GM18861 (cell line): ENCODE results near the gene DNAH17.
"Not testable (repeated sequence)": the region's sequence is repeated elsewhere in the genome, so short reads cannot be mapped to it uniquely, and the experiment has no call there.

Experiments used
- ATAC-seq: cut with Tn5 transposase; IDR thresholded peaks from one replicate; pipeline ENCODE4 v1.9.1; 2021; ENCODE audit not compliant: unreplicated experiment

Gene DNAH17

GRCh38 chr17:78526231-78527025 lies 50.8 kb downstream of the DNAH17 start:
- ATAC-seq, result no peak

- ATAC-seq, result no peak
Measured at GRCh38 chr17:78525511-78526160, 51.6 kb downstream of the DNAH17 start.

- no peak for ATAC-seq
Measured at GRCh38 chr17:78524870-78525510, 52.2 kb downstream of the DNAH17 start.

GRCh38 chr17:78523934-78524655 lies 53.1 kb downstream of the DNAH17 start:
- ATAC-seq, result no peak

- ATAC-seq, result no peak
Measured at GRCh38 chr17:78522031-78522809, 55.0 kb downstream of the DNAH17 start.

- no peak for ATAC-seq
Measured at GRCh38 chr17:78517421-78517820, 59.8 kb downstream of the DNAH17 start.

GRCh38 chr17:78515480-78515879 lies 61.7 kb downstream of the DNAH17 start:
- ATAC-seq, result no peak

- ATAC-seq, result no peak
Measured at GRCh38 chr17:78514521-78514920, 62.7 kb downstream of the DNAH17 start.

GRCh38 chr17:78512976-78513375 lies 64.2 kb downstream of the DNAH17 start:
- no peak for ATAC-seq

GRCh38 chr17:78510141-78511075 lies 66.8 kb downstream of the DNAH17 start:
- ATAC-seq, result no peak

GRCh38 chr17:78507526-78507925 lies 69.7 kb downstream of the DNAH17 start:
- no peak for ATAC-seq

GRCh38 chr17:78506454-78507309 lies 70.5 kb downstream of the DNAH17 start:
- no peak for ATAC-seq

GRCh38 chr17:78504156-78504925 lies 72.9 kb downstream of the DNAH17 start:
- ATAC-seq, result no peak

- ATAC-seq, result not testable (repeated sequence)
Measured at GRCh38 chr17:78503388-78503787, 73.8 kb downstream of the DNAH17 start.

- ATAC-seq, result no peak
Measured at GRCh38 chr17:78502611-78503148, 74.5 kb downstream of the DNAH17 start.

GRCh38 chr17:78501241-78502036 lies 75.8 kb downstream of the DNAH17 start:
- no peak for ATAC-seq

GRCh38 chr17:78500806-78501205 lies 76.4 kb downstream of the DNAH17 start:
- ATAC-seq, result no peak
